NT2/D1 (cell line): ENCODE measurements around the gene PSEN1.

Source experiments
- YY1 ChIP-seq: IDR thresholded peaks from 2 replicates; pipeline ENCODE4 v1.6.1; 2011; ENCODE audit not compliant: insufficient read length, insufficient read depth
- ZNF274 ChIP-seq: IDR thresholded peaks from 2 replicates; pipeline ENCODE4 v1.6.1; 2011; ENCODE audit warnings: mild to moderate bottlenecking, low read depth, low read length

DNA sequence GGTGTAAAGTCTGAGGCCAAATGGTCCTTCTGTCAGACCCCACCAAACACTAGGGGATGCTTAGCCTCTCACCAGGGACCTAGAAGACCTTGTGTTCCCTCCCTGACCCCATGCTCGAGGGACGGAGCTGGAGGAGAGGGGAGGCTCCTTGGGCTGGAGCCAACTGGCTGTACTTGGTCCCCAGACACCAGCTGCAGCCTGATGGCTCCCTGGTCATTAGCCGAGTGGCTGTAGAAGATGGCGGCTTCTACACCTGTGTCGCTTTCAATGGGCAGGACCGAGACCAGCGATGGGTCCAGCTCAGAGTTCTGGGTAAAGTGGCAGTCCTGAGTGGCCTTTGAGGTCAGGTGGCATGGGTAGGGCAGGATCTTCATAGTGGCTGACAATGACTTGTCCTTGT, 130.0 kb downstream of the PSEN1 start:
- no peak for TF ChIP-seq ZNF274
- no peak for TF ChIP-seq YY1
